ENCODE results near the gene SF3B5. TPM values are rescaled to one million over a fixed set of nuclear protein-coding genes. Genes with fewer than 3 reads are reported as not detected.

SF3B5 gene
- total and polyA plus RNA-seq, 3 experiments from 2014 or later: 265 to 390 (median 265) TPM

GRCh38 chr6:144104488-144104887, 9.1 kb upstream of the SF3B5 start:
- no peaks in the 10 kb centered on the region for H3K4me1 ChIP-seq (ENCODE audit: insufficient read depth, low read length)
- DNase-seq: no peak
- Mint-ChIP-seq H3K4me3 (no peak overlapping the region), H3K27me3 (no peaks in the 10 kb centered on the region), H3K4me1 (peaks cover 0 to 6% (median 3%) of the 10 kb centered on the region in 3 donors), H3K36me3 (no peaks in the 10 kb centered on the region), H3K9me3 (no peaks in the 10 kb centered on the region), H3K27ac (no peak overlapping the region)
- CTCF ChIA-PET: interaction anchor here (0.8 to 1.0 kb wide), 6 partner anchors 9 to 118 kb away, joined by 3 to 7 read pairs (median 4); partner anchors contain the start of gene SF3B5
- H3K27ac ChIP-seq (ENCODE audit: low read depth, low read length): no peak overlapping the region
- H3K27me3 ChIP-seq (ENCODE audit: insufficient read depth, low read length, poor library complexity, severe bottlenecking): no peaks in the 10 kb centered on the region
- H3K36me3 ChIP-seq (ENCODE audit: insufficient read depth, low read length): no peaks in the 10 kb centered on the region
- no peak overlapping the region for H3K4me3 ChIP-seq (ENCODE audit: low read length)
- POLR2A ChIA-PET: no interaction called here
- no peaks in the 10 kb centered on the region for H3K9me3 ChIP-seq (ENCODE audit: low read length)

GRCh38 chr6:144103026-144103563, 7.7 kb upstream of the SF3B5 start:
- no peak overlapping the region for H3K4me3 Mint-ChIP-seq
- Histone ChIP-seq H3K27ac (ENCODE audit: low read depth, low read length) (no peak overlapping the region), H3K27me3 (ENCODE audit: insufficient read depth, low read length, poor library complexity, severe bottlenecking) (no peaks in the 10 kb centered on the region), H3K4me1 (ENCODE audit: insufficient read depth, low read length) (no peaks in the 10 kb centered on the region), H3K4me3 (ENCODE audit: low read length) (no peak overlapping the region), H3K9me3 (ENCODE audit: low read length) (no peaks in the 10 kb centered on the region), H3K36me3 (ENCODE audit: insufficient read depth, low read length) (no peaks in the 10 kb centered on the region)
- POLR2A ChIA-PET: interaction anchor here (0.6 kb wide), 1 partner anchor 381 kb away, joined by 10 read pairs; no protein-coding TSS in a partner anchor
- peaks cover 0 to 6% (median 3%) of the 10 kb centered on the region in 3 donors for H3K4me1 Mint-ChIP-seq
- CTCF ChIA-PET: interaction anchor here (1.0 to 2.6 kb wide), 2 partner anchors 116 to 380 kb away, joined by 3 to 9 read pairs; no protein-coding TSS in a partner anchor
- H3K27ac Mint-ChIP-seq: no peak overlapping the region
- H3K36me3 Mint-ChIP-seq: no peaks in the 10 kb centered on the region
- H3K27me3 Mint-ChIP-seq: no peaks in the 10 kb centered on the region
- H3K9me3 Mint-ChIP-seq: no peaks in the 10 kb centered on the region
- DNase-seq: no peak

GRCh38 chr6:144098993-144099392, 3.6 kb upstream of the SF3B5 start:
- Histone ChIP-seq H3K4me3 (ENCODE audit: low read length) (no peak overlapping the region), H3K27ac (ENCODE audit: low read depth, low read length) (no peak overlapping the region), H3K27me3 (ENCODE audit: insufficient read depth, low read length, poor library complexity, severe bottlenecking) (no peaks in the 10 kb centered on the region), H3K4me1 (ENCODE audit: insufficient read depth, low read length) (peaks cover 16% of the 10 kb centered on the region), H3K9me3 (ENCODE audit: low read length) (no peaks in the 10 kb centered on the region), H3K36me3 (ENCODE audit: insufficient read depth, low read length) (no peaks in the 10 kb centered on the region)
- Mint-ChIP-seq H3K4me3 (peak overlapping the region in 1 of 7 donors; percentile 50), H3K9me3 (no peaks in the 10 kb centered on the region), H3K27ac (no peak overlapping the region), H3K4me1 (peaks cover 18 to 26% (median 19%) of the 10 kb centered on the region in 3 donors), H3K27me3 (no peaks in the 10 kb centered on the region), H3K36me3 (peaks cover 0 to 16% (median 2%) of the 10 kb centered on the region in 3 donors)
- no peak for DNase-seq
- POLR2A ChIA-PET: no interaction called here
- CTCF ChIA-PET: interaction anchor here (1.1 kb wide), 1 partner anchor 159 kb away, joined by 3 read pairs; no protein-coding TSS in a partner anchor

- POLR2A ChIA-PET: interaction anchor here (0.6 to 3.0 kb wide), 10 partner anchors 30 to 252 kb away, joined by 3 to 26 read pairs (median 4); partner anchors contain the start of gene LTV1
- Mint-ChIP-seq H3K27me3 (no peaks in the 10 kb centered on the region), H3K4me3 (peak overlapping the region; percentile 97 to 100 (median 99)), H3K27ac (peak overlapping the region; percentile 96 to 100 (median 99)), H3K4me1 (peaks cover 22 to 33% (median 27%) of the 10 kb centered on the region in 3 donors), H3K9me3 (no peaks in the 10 kb centered on the region), H3K36me3 (peaks cover 0 to 21% (median 2%) of the 10 kb centered on the region in 3 donors)
- H3K27ac ChIP-seq (ENCODE audit: low read depth, low read length): peak overlapping the region; percentile 99
- H3K9me3 ChIP-seq (ENCODE audit: low read length): no peaks in the 10 kb centered on the region
- no peaks in the 10 kb centered on the region for H3K36me3 ChIP-seq (ENCODE audit: insufficient read depth, low read length)
- H3K4me3 ChIP-seq (ENCODE audit: low read length): peak overlapping the region; percentile 99
- H3K4me1 ChIP-seq (ENCODE audit: insufficient read depth, low read length): peaks cover 23% of the 10 kb centered on the region
- no peaks in the 10 kb centered on the region for H3K27me3 ChIP-seq (ENCODE audit: insufficient read depth, low read length, poor library complexity, severe bottlenecking)
- DNase-seq: peak in 1 of 5 donors; percentile 2
- CTCF ChIA-PET: interaction anchor here (0.7 to 1.8 kb wide), 5 partner anchors 10 to 155 kb away, joined by 3 to 6 read pairs (median 5); no protein-coding TSS in a partner anchor
Observed at GRCh38 chr6:144094731-144095133, 641 bp downstream of the SF3B5 start.

- Mint-ChIP-seq H3K27me3 (no peaks in the 10 kb centered on the region), H3K9me3 (no peaks in the 10 kb centered on the region), H3K27ac (peak overlapping the region; percentile 69 to 100 (median 99)), H3K4me1 (peaks cover 22 to 33% (median 27%) of the 10 kb centered on the region in 3 donors), H3K4me3 (peak overlapping the region; percentile 97 to 100 (median 99)), H3K36me3 (peaks cover 0 to 21% (median 3%) of the 10 kb centered on the region in 3 donors)
- Histone ChIP-seq H3K9me3 (ENCODE audit: low read length) (no peaks in the 10 kb centered on the region), H3K4me3 (ENCODE audit: low read length) (peak overlapping the region; percentile 99), H3K4me1 (ENCODE audit: insufficient read depth, low read length) (peaks cover 23% of the 10 kb centered on the region), H3K27ac (ENCODE audit: low read depth, low read length) (no peak overlapping the region), H3K36me3 (ENCODE audit: insufficient read depth, low read length) (no peaks in the 10 kb centered on the region), H3K27me3 (ENCODE audit: insufficient read depth, low read length, poor library complexity, severe bottlenecking) (no peaks in the 10 kb centered on the region)
- no peak for DNase-seq
- ChIA-PET POLR2A (interaction anchor here (0.6 to 2.1 kb wide), 3 partner anchors 29 to 392 kb away, joined by 4 to 8 read pairs (median 7); no protein-coding TSS in a partner anchor), CTCF (interaction anchor here (1.0 kb wide), 1 partner anchor 9 kb away, joined by 3 read pairs; no protein-coding TSS in a partner anchor)
Observed at GRCh38 chr6:144093658-144094057, 1.7 kb downstream of the SF3B5 start.

- Mint-ChIP-seq H3K4me3 (peak overlapping the region; percentile 15 to 99 (median 57)), H3K36me3 (peaks cover 0 to 21% (median 3%) of the 10 kb centered on the region in 3 donors), H3K4me1 (peaks cover 22 to 33% (median 27%) of the 10 kb centered on the region in 3 donors), H3K27me3 (no peaks in the 10 kb centered on the region), H3K9me3 (no peaks in the 10 kb centered on the region), H3K27ac (peak overlapping the region in 4 of 8 donors; percentile 63 to 75 (median 71))
- Histone ChIP-seq H3K27ac (ENCODE audit: low read depth, low read length) (no peak overlapping the region), H3K4me1 (ENCODE audit: insufficient read depth, low read length) (peaks cover 23% of the 10 kb centered on the region), H3K4me3 (ENCODE audit: low read length) (no peak overlapping the region), H3K9me3 (ENCODE audit: low read length) (no peaks in the 10 kb centered on the region), H3K36me3 (ENCODE audit: insufficient read depth, low read length) (no peaks in the 10 kb centered on the region), H3K27me3 (ENCODE audit: insufficient read depth, low read length, poor library complexity, severe bottlenecking) (no peaks in the 10 kb centered on the region)
- POLR2A ChIA-PET: interaction anchor here (0.7 to 1.5 kb wide), 2 partner anchors 29 to 125 kb away, joined by 3 to 8 read pairs; no protein-coding TSS in a partner anchor
- CTCF ChIA-PET: interaction anchor here (1.0 kb wide), 1 partner anchor 9 kb away, joined by 3 read pairs; no protein-coding TSS in a partner anchor
- DNase-seq: no peak
Observed at GRCh38 chr6:144093236-144093635, 2.1 kb downstream of the SF3B5 start.

- ChIA-PET POLR2A (interaction anchor here (1.1 kb wide), 1 partner anchor 26 kb away, joined by 3 read pairs; no protein-coding TSS in a partner anchor), CTCF (interaction anchor here (1.1 to 1.6 kb wide), 2 partner anchors 77 to 150 kb away, joined by 4 to 5 read pairs; no protein-coding TSS in a partner anchor)
- Mint-ChIP-seq H3K36me3 (peaks cover 5 to 18% (median 6%) of the 10 kb centered on the region in 3 donors), H3K4me3 (no peak overlapping the region), H3K9me3 (no peaks in the 10 kb centered on the region), H3K4me1 (peaks cover 16 to 22% (median 22%) of the 10 kb centered on the region in 3 donors), H3K27me3 (no peaks in the 10 kb centered on the region), H3K27ac (no peak overlapping the region)
- H3K27me3 ChIP-seq (ENCODE audit: insufficient read depth, low read length, poor library complexity, severe bottlenecking): no peaks in the 10 kb centered on the region
- no peak overlapping the region for H3K27ac ChIP-seq (ENCODE audit: low read depth, low read length)
- DNase-seq: no peak
- H3K9me3 ChIP-seq (ENCODE audit: low read length): no peaks in the 10 kb centered on the region
- H3K4me1 ChIP-seq (ENCODE audit: insufficient read depth, low read length): peaks cover 18% of the 10 kb centered on the region
- H3K4me3 ChIP-seq (ENCODE audit: low read length): no peak overlapping the region
- H3K36me3 ChIP-seq (ENCODE audit: insufficient read depth, low read length): no peaks in the 10 kb centered on the region
Observed at GRCh38 chr6:144090384-144090783, 5.0 kb downstream of the SF3B5 start.

Data from CD8-positive, alpha-beta memory T cell (primary cell).